ENCODE measurements around the gene SYNM.

Gene SYNM

DNA sequence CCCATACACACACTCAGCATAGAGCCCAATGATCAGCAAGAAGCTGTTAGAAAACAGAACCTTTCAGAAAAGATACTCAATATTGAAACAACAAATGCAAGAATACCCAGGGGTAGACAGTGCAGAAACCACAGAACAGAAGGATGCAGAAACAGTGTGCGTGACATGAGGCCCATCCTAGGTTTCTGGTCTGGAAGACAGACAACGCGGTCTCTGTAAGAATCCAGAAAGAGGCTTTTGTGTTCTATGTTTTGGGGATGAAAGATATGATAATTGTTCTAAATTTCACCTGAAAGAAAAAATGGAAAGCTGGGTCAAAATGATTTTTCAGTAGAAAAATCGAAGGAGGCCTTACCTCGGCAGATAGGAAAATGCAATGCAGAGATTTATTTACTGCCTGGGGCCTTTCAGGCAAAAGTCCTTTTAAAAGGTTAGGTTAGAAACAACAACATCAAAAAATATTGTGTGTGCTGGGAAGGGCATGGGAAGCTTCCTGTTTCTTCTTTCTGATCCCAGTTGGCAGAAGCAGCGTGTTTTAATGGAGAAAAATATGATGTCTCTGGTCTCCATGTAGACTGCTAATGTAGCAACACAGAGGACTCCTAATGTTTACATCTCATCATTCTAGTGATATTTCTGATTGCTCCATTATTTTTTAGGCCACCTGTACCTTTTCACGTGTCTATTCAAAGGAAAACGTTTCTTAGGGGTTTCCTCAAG is 17.0 kb downstream of the SYNM start:
- no peak for DNase-seq
- H3K9me3 Mint-ChIP-seq = no peaks in the 10 kb centered on the region

DNA sequence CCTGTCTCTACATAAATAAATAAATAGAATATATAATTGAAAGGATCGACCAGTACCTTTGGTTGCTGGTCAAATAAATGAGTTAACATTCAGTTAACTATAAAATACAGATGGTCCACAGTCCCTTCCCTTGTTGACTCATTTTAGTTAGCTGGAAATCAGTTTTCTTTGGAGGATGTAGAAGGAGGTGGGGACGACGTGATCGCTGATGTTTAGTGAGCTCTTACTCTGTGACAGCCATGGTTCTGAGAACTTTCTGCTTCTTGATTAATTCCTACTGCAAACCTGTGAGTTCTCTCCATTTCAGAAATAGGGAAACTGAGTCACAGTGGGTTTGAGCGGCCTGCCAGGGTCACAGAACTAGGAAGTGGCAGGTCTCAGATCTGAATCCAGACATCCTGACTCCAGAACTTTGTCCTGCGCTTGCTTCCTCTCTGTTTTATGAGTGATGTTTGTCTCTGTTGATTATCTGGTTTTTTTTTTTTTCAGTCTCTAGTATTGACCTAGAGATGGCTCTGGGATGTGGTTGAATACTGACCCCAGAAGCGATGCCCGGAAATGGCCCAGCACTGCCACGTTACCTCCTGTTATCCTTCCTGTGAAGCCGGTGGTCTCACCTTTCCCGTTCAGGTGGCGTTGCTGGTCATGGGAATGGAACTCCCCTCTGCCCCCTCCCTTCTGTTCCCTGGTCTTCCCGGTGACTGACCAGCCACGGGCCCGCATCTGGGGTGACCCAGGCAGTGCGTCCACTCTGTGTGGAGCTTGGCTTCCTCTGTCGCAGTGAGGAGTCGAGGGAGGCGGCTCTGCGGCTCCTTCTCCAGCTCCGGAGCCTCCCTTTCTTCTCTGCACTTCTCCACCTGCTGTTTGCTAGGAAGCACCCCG is 18.2 kb downstream of the SYNM start:
- DNase-seq = no peak
- Mint-ChIP-seq H3K27me3 (no peaks in the 10 kb centered on the region), H3K36me3 (ENCODE audit: low read depth) (no peaks in the 10 kb centered on the region), H3K4me3 (no peak overlapping the region), H3K9me3 (no peaks in the 10 kb centered on the region), H3K27ac (no peak overlapping the region), H3K4me1 (ENCODE audit: low read depth) (no peaks in the 10 kb centered on the region)

More for the DNA sequence above, 17.0 kb downstream of the SYNM start:
- no peaks in the 10 kb centered on the region for H3K36me3 Mint-ChIP-seq (ENCODE audit: low read depth)
- no peak overlapping the region for H3K4me3 Mint-ChIP-seq
- no peak overlapping the region for H3K27ac Mint-ChIP-seq
- H3K27me3 Mint-ChIP-seq = no peaks in the 10 kb centered on the region
- no peaks in the 10 kb centered on the region for H3K4me1 Mint-ChIP-seq (ENCODE audit: low read depth)

DNA sequence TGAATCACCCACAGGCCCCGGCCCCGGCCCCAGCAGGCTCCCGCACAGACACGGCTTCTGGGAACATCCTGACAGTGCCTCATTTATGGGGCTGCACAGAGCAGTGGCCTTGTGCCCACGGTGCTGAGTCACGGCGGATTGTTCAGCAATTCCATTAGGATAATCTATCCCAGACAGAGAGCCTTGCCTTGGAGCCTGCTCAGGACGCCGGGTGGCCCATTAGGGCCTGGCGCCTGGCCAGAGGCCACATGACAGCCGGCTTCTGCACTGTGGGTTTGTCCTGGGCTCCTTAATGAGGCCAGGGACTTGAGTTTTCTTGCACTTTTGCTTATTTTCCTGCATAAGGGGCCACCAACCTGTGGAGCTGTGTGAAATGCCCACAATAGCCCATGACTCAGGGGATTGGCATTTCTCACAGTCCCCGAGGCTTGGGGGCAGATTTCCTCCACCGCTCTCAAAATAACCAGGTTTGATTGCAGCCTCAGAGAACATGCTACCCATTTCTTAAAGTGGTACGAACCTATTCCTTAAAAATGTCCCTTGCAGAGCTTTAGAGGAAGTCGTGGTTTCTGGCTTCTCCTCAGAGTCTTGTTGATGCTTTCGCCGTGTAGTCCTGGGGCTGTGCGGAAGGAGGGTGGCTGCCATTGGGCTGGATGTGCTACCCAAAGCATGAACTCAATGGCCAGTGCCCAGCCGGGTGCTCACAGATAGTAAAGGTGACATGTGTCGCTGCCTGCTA is 19.0 kb downstream of the SYNM start:
- H3K4me3 Mint-ChIP-seq = no peak overlapping the region
- H3K36me3 Mint-ChIP-seq (ENCODE audit: low read depth) = no peaks in the 10 kb centered on the region
- H3K9me3 Mint-ChIP-seq = no peaks in the 10 kb centered on the region
- H3K4me1 Mint-ChIP-seq (ENCODE audit: low read depth) = no peaks in the 10 kb centered on the region
- no peaks in the 10 kb centered on the region for H3K27me3 Mint-ChIP-seq
- no peak for DNase-seq
- H3K27ac Mint-ChIP-seq = no peak overlapping the region

DNA sequence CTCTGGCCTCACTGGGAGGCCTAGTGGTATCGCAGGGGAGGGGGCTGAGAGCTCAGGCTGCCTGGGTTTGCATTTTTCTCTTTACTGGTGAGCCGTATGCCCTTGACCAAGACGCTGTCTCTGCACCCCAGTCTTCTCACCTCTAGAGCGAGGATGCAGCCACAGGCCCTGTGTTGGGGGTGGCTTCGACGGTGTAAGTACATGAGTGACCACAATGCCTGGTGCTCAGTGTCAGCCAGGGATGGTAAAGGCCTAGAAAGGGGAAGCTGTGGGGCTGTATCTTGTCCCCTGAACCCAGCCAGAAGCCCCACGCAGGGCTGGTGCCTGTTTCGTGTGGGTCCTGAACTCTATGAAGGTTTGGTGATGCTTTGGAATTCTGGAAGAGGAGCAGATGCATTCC is 19.8 kb downstream of the SYNM start:
- no peaks in the 10 kb centered on the region for H3K27me3 Mint-ChIP-seq
- H3K36me3 Mint-ChIP-seq (ENCODE audit: low read depth) = no peaks in the 10 kb centered on the region
- no peak overlapping the region for H3K27ac Mint-ChIP-seq
- H3K9me3 Mint-ChIP-seq = no peaks in the 10 kb centered on the region
- H3K4me3 Mint-ChIP-seq = no peak overlapping the region
- DNase-seq = no peak
- no peaks in the 10 kb centered on the region for H3K4me1 Mint-ChIP-seq (ENCODE audit: low read depth)

DNA sequence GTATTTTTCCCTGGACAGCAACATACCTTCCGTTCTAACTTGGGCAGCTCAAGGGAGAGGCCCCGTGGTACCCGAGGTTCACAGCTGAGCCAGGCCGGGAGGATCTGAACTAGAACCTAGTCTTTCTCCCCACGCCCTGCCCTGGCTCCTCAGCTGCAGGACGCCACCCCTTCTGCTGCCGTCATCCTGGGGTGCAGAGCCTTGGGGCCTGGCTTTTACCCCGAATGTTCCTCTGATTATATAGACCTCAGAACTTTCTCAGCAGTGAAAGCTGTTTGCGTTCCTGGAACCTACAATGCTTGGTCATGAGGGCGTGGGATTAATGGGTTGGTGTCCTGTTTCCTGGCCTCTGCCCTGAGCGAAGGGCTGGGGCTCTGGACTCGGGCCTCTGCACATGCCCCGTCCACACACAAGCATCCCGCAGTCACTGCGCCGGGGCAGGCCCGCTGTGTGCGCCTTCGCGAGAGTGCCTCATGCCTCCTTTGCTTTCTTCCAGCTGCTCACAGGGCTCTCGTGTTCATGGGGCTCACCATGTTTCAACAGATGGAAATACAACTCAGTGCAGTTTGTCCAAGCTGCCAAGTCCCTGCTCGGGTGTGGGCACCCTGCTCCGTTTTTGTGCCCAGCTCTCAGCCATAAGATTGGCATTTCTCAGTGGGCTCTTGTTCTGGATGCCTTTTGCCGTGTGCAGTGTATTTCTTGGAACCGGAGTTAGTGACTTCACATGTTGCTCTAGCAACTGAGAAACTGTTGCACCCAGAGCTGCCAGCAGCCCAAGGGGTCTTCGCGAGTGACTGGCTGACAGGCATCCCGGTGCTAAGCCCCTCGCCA is 20.4 kb downstream of the SYNM start:
- no peak for DNase-seq
- Mint-ChIP-seq H3K27me3 (no peaks in the 10 kb centered on the region), H3K9me3 (no peaks in the 10 kb centered on the region)

DNA sequence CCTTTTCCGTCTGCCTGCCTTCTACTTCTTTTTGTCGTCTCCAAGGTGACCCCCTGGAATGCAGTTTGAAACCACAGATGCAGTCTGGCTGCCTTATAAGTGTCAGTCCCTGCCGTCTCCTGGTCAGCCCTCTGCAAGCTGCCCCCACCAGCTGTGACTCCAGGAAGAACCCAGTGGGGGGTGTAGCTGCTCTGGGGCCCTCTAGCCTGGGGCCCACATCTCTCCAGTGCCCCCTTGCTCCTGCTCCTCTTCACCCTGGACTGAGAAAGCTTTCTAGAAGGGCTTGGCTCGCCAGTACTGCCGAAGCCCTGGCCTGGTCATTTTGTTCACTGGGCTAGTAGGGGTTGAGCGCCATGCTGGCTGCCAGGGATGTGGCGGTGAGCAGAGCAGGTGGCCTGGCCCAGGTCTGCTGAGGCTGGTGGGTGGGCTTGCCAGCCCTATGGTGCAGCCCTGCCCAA is 21.3 kb downstream of the SYNM start:
- DNase-seq = no peak
- H3K27me3 Mint-ChIP-seq = no peaks in the 10 kb centered on the region
- H3K36me3 Mint-ChIP-seq (ENCODE audit: low read depth) = no peaks in the 10 kb centered on the region
- H3K4me1 Mint-ChIP-seq (ENCODE audit: low read depth) = no peaks in the 10 kb centered on the region
- no peaks in the 10 kb centered on the region for H3K9me3 Mint-ChIP-seq
- no peak overlapping the region for H3K4me3 Mint-ChIP-seq
- H3K27ac Mint-ChIP-seq = no peak overlapping the region

More for the DNA sequence above, 20.4 kb downstream of the SYNM start:
- no peak overlapping the region for H3K27ac Mint-ChIP-seq
- H3K4me1 Mint-ChIP-seq (ENCODE audit: low read depth) = no peaks in the 10 kb centered on the region
- H3K4me3 Mint-ChIP-seq = no peak overlapping the region
- no peaks in the 10 kb centered on the region for H3K36me3 Mint-ChIP-seq (ENCODE audit: low read depth)

DNA sequence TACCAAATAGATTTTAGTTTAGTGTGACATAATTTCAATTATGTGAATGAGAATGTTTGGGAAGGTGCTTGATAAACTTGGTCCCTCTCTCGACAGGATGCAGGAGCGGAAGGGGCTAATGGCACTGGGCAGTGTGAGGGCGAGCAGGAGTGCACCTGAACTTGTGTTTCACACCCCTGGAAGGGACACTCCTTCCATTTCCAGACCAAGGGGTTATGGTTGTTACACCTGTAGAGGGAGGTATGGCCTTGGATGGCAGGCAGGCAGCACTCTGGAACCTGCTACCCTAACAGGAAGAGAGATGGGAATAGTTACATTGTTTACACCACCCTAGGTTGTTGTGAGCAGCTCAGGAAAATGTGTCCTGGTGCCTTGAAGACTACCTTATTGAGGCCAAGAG is 22.1 kb downstream of the SYNM start:
- no peaks in the 10 kb centered on the region for H3K36me3 Mint-ChIP-seq (ENCODE audit: low read depth)
- no peaks in the 10 kb centered on the region for H3K9me3 Mint-ChIP-seq
- no peak overlapping the region for H3K4me3 Mint-ChIP-seq
- DNase-seq = no peak
- no peak overlapping the region for H3K27ac Mint-ChIP-seq
- no peaks in the 10 kb centered on the region for H3K4me1 Mint-ChIP-seq (ENCODE audit: low read depth)
- no peaks in the 10 kb centered on the region for H3K27me3 Mint-ChIP-seq

DNA sequence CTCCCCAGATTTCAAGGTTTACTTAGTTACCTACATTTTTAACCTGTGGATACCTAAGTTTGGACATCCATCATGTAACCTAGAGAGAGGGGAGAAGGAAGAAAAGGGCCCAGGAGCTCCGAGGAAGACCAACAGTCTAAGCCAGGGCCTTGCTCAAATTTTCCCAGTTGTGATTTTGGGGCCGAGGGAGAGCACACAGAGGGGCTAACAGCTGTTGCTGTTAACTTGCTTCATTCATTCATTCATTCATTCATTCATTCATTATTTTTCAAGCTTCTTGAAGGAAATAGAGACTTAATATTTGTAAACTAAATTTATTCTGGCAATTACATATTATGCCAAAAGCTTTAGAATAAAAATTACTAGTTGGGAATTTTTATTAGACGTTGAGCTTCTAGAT is 22.9 kb downstream of the SYNM start:
- no peak overlapping the region for H3K27ac Mint-ChIP-seq
- DNase-seq = no peak
- no peak overlapping the region for H3K4me3 Mint-ChIP-seq
- H3K36me3 Mint-ChIP-seq (ENCODE audit: low read depth) = no peaks in the 10 kb centered on the region
- no peaks in the 10 kb centered on the region for H3K27me3 Mint-ChIP-seq
- H3K4me1 Mint-ChIP-seq (ENCODE audit: low read depth) = no peaks in the 10 kb centered on the region
- H3K9me3 Mint-ChIP-seq = no peaks in the 10 kb centered on the region

DNA sequence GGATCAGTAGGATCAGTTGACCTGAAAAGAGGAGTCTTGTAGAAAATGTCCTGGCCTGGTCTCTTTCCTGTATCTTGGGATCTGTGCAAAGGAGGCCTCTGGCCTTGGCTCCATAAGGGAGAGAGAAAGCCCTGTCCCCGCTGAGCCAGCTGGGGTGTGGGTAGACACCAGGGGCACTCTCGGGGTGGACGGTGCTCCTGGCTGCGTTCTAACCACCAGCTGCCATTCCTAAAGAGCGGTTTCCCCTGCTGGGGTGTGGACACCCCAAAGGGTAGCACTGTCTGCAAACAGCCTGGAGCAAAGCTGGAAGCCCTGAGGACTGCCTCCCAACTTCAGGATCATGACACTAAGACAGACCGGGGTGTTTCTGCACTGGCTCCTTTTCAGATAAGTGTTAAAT is 23.5 kb downstream of the SYNM start:
- Mint-ChIP-seq H3K27me3 (no peaks in the 10 kb centered on the region), H3K27ac (no peak overlapping the region), H3K4me1 (ENCODE audit: low read depth) (no peaks in the 10 kb centered on the region), H3K9me3 (no peaks in the 10 kb centered on the region), H3K4me3 (no peak overlapping the region), H3K36me3 (ENCODE audit: low read depth) (no peaks in the 10 kb centered on the region)
- no peak for DNase-seq

DNA sequence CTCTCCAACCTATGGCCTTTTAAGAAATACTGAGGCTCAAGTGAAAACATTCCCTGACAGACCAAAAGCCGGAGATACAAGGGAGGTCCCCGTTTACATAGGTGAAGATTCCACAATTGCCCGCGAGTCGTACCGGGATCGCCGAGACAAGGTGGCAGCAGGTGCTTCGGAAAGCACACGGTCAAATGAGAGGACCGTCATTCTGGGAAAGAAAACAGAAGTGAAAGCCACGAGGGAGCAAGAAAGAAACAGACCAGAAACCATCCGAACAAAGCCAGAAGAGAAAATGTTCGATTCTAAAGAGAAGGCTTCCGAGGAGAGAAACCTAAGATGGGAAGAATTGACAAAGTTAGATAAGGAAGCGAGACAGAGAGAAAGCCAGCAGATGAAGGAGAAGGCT is 24.8 kb downstream of the SYNM start:
- Mint-ChIP-seq H3K4me3 (no peak overlapping the region), H3K9me3 (no peaks in the 10 kb centered on the region), H3K36me3 (ENCODE audit: low read depth) (no peaks in the 10 kb centered on the region), H3K27ac (no peak overlapping the region), H3K4me1 (ENCODE audit: low read depth) (no peaks in the 10 kb centered on the region), H3K27me3 (no peaks in the 10 kb centered on the region)
- DNase-seq = no peak

DNA sequence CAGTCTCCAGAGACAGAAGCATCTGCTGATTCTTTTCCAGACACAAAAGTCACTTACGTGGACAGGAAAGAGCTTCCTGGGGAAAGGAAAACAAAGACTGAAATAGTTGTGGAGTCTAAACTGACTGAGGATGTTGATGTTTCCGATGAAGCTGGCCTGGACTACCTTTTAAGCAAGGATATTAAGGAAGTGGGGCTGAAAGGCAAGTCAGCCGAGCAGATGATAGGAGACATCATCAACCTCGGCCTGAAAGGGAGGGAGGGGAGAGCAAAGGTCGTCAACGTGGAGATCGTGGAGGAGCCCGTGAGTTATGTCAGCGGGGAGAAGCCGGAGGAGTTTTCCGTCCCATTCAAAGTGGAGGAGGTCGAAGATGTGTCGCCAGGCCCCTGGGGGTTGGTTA is 25.4 kb downstream of the SYNM start:
- no peaks in the 10 kb centered on the region for H3K36me3 Mint-ChIP-seq (ENCODE audit: low read depth)
- H3K9me3 Mint-ChIP-seq = no peaks in the 10 kb centered on the region
- H3K27ac Mint-ChIP-seq = no peak overlapping the region
- no peaks in the 10 kb centered on the region for H3K27me3 Mint-ChIP-seq
- DNase-seq = no peak
- H3K4me3 Mint-ChIP-seq = no peak overlapping the region
- H3K4me1 Mint-ChIP-seq (ENCODE audit: low read depth) = no peaks in the 10 kb centered on the region

DNA sequence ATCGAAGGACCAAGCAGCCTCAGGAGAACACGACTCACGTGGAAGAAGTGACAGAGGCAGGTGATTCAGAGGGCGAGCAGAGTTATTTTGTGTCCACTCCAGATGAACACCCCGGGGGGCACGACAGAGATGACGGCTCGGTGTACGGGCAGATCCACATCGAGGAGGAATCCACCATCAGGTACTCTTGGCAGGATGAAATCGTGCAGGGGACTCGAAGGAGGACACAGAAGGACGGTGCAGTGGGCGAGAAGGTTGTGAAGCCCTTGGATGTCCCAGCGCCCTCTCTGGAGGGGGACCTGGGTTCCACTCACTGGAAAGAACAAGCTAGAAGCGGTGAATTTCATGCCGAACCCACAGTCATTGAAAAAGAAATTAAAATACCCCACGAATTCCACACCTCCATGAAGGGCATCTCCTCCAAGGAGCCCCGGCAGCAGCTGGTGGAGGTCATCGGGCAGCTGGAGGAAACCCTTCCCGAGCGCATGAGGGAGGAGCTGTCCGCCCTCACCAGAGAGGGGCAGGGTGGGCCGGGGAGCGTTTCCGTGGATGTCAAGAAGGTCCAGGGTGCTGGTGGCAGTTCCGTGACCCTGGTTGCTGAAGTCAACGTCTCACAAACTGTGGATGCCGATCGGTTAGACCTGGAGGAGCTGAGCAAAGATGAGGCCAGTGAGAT is 26.0 kb downstream of the SYNM start:
- Mint-ChIP-seq H3K4me1 (ENCODE audit: low read depth) (no peaks in the 10 kb centered on the region), H3K27me3 (no peaks in the 10 kb centered on the region), H3K9me3 (no peaks in the 10 kb centered on the region), H3K36me3 (ENCODE audit: low read depth) (no peaks in the 10 kb centered on the region), H3K4me3 (no peak overlapping the region), H3K27ac (no peak overlapping the region)
- no peak for DNase-seq

DNA sequence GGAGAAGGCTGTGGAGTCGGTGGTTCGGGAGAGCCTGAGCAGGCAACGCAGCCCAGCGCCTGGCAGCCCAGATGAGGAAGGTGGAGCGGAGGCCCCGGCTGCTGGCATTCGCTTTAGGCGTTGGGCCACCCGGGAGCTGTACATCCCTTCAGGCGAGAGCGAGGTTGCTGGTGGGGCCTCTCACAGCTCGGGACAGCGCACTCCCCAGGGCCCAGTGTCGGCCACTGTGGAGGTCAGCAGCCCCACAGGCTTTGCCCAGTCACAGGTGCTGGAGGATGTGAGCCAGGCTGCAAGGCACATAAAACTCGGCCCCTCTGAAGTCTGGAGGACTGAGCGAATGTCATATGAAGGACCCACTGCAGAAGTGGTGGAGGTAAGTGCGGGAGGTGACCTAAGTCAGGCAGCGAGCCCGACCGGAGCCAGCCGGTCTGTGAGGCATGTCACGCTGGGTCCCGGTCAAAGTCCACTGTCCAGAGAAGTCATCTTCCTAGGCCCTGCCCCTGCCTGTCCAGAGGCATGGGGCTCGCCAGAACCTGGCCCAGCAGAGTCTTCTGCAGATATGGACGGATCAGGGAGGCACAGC is 26.7 kb downstream of the SYNM start:
- Mint-ChIP-seq H3K4me3 (no peak overlapping the region), H3K36me3 (ENCODE audit: low read depth) (no peaks in the 10 kb centered on the region)

More for the DNA sequence above, 26.7 kb downstream of the SYNM start:
- Mint-ChIP-seq H3K27me3 (no peaks in the 10 kb centered on the region), H3K27ac (no peak overlapping the region), H3K4me1 (ENCODE audit: low read depth) (no peaks in the 10 kb centered on the region), H3K9me3 (no peaks in the 10 kb centered on the region)
- no peak for DNase-seq
